ENCODE measurements around the gene HSF4.

DNA sequence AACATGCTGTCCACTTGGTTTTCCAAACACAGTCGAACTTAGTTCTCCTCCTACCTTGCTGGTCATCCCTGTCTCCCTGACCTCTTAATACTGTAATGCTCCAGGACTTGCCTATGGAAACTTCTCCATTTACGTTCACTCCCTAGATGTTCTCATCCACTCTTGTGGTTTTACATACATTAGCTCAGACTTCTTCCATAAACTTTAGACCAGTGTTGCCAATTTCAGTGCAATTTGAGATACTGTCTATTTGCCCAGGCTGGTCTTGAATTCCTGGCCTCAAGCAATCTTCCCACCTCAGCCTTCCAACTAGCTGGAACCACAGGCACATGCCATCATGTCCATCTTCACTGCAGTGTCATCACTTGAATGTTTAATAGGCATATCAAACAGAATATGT is 17.7 kb downstream of the HSF4 start:
- TF ChIP-seq, protein P1, sequence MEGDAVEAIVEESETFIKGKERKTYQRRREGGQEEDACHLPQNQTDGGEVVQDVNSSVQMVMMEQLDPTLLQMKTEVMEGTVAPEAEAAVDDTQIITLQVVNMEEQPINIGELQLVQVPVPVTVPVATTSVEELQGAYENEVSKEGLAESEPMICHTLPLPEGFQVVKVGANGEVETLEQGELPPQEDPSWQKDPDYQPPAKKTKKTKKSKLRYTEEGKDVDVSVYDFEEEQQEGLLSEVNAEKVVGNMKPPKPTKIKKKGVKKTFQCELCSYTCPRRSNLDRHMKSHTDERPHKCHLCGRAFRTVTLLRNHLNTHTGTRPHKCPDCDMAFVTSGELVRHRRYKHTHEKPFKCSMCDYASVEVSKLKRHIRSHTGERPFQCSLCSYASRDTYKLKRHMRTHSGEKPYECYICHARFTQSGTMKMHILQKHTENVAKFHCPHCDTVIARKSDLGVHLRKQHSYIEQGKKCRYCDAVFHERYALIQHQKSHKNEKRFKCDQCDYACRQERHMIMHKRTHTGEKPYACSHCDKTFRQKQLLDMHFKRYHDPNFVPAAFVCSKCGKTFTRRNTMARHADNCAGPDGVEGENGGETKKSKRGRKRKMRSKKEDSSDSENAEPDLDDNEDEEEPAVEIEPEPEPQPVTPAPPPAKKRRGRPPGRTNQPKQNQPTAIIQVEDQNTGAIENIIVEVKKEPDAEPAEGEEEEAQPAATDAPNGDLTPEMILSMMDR (conservative IDR thresholded peaks at IDR 0.05; ENCODE audit: low read length), result no peak
- TF ChIP-seq EZH2phosphoT487 (IDR thresholded peaks at IDR 0.05; ENCODE audit: borderline replicate concordance), result no peak

All from Loucy (cell line).